ENCODE measurements around the gene KIF1A. TPM values are rescaled to one million over a fixed set of nuclear protein-coding genes. Genes with fewer than 3 reads are reported as not detected.
A peak's percentile ranks its signal among the peaks of the same experiment; 100 is the strongest.

The KIF1A gene
- total RNA-seq = not detected
- 0.01 TPM for polyA plus RNA-seq (2013, experiment 1 of 2)
- 0.07 TPM for polyA plus RNA-seq (2013, experiment 2 of 2)
- total RNA-seq = 0 to 20.2 (median 0.23) reads per million in 172 experiments

- Histone ChIP-seq H3K36me3 (ENCODE audit: insufficient read depth, low read length) (no peaks in the 10 kb centered on the region), H3K4me3 (ENCODE audit: low read length) (no peak within 1 kb of the TSS), H3K27ac (ENCODE audit: low read depth in 1 of 2, low read length in 2 of 2) (no peak within 1 kb of the TSS), H3K9me3 (ENCODE audit: control insufficient read depth in 1 of 2, insufficient read depth in 1 of 2, low read length in 2 of 2) (peaks cover 0 to 35% of the 10 kb centered on the region in 2 experiments), H3K4me1 (ENCODE audit: insufficient read depth, low read length) (peaks cover 21% of the 10 kb centered on the region), H3K27me3 (ENCODE audit: control insufficient read depth in 1 of 2, insufficient read depth in 2 of 2, low read length in 2 of 2) (peaks cover 46 to 72% of the 10 kb centered on the region in 2 experiments)
- H3K4me3 Mint-ChIP-seq = peak within 1 kb of the TSS; percentile 48
- no peak within 1 kb of the TSS for H3K27ac Mint-ChIP-seq
- DNase-seq (peak in 1 of 14 experiments; percentile 15), ATAC-seq (ENCODE audit: poor library complexity) (no peak)
- H3K4me1 Mint-ChIP-seq (ENCODE audit: low read depth) = peaks cover 10% of the 10 kb centered on the region
- intact Hi-C loops (cut with DNase I, micrococcal nuclease) = no loop called here
- TF ChIP-seq CTCF (IDR thresholded peaks at IDR 0.05) = no peak
- no peaks in the 10 kb centered on the region for H3K9me3 Mint-ChIP-seq
- peaks cover 63% of the 10 kb centered on the region for H3K27me3 Mint-ChIP-seq
- CTCF ChIA-PET = no interaction called here
- H3K36me3 Mint-ChIP-seq (ENCODE audit: low read depth) = no peaks in the 10 kb centered on the region
- POLR2A ChIA-PET = no interaction called here
These were observed at the start of gene KIF1A for GRCh38 chr2:240819858-240820606. Gene KIF1A (minus strand): TSS chr2:240820219. CDS start chr2:240797752, 22,467 bp downstream.

GRCh38 chr2:240869109-240869955, 49.3 kb upstream of the KIF1A start:
- Mint-ChIP-seq H3K4me1 (ENCODE audit: low read depth) (no peaks in the 10 kb centered on the region), H3K9me3 (no peaks in the 10 kb centered on the region), H3K27me3 (peaks cover 13% of the 10 kb centered on the region), H3K36me3 (ENCODE audit: low read depth) (no peaks in the 10 kb centered on the region), H3K4me3 (no peak overlapping the region), H3K27ac (no peak overlapping the region)
- Histone ChIP-seq H3K27me3 (ENCODE audit: control insufficient read depth in 1 of 2, insufficient read depth in 2 of 2, low read length in 2 of 2) (no peaks in the 10 kb centered on the region), H3K27ac (ENCODE audit: low read depth in 1 of 2, low read length in 2 of 2) (no peak overlapping the region), H3K4me3 (ENCODE audit: low read length) (no peak overlapping the region), H3K4me1 (ENCODE audit: insufficient read depth, low read length) (no peaks in the 10 kb centered on the region), H3K36me3 (ENCODE audit: insufficient read depth, low read length) (no peaks in the 10 kb centered on the region), H3K9me3 (ENCODE audit: control insufficient read depth in 1 of 2, insufficient read depth in 1 of 2, low read length in 2 of 2) (no peaks in the 10 kb centered on the region)
- ATAC-seq (ENCODE audit: poor library complexity) (no peak), DNase-seq (no peak)
- no peak for TF ChIP-seq CTCF (IDR thresholded peaks at IDR 0.05)
- CTCF ChIA-PET = no interaction called here
- POLR2A ChIA-PET = no interaction called here
- intact Hi-C loops (cut with DNase I, micrococcal nuclease) = no loop called here

- ATAC-seq (ENCODE audit: poor library complexity) = no peak
- H3K36me3 ChIP-seq (ENCODE audit: insufficient read depth, low read length) = no peaks in the 10 kb centered on the region
- H3K4me3 Mint-ChIP-seq = no peak within 1 kb of the TSS
- POLR2A ChIA-PET = no interaction called here
- no peaks in the 10 kb centered on the region for H3K4me1 ChIP-seq (ENCODE audit: insufficient read depth, low read length)
- CTCF ChIA-PET = no interaction called here
- H3K27ac Mint-ChIP-seq = no peak within 1 kb of the TSS
- intact Hi-C loops (cut with DNase I, micrococcal nuclease) = no loop called here
- H3K27me3 ChIP-seq (ENCODE audit: control insufficient read depth in 1 of 2, insufficient read depth in 2 of 2, low read length in 2 of 2) = no peaks in the 10 kb centered on the region
- H3K9me3 ChIP-seq (ENCODE audit: control insufficient read depth in 1 of 2, insufficient read depth in 1 of 2, low read length in 2 of 2) = no peaks in the 10 kb centered on the region
- H3K36me3 Mint-ChIP-seq (ENCODE audit: low read depth) = no peaks in the 10 kb centered on the region
- no peaks in the 10 kb centered on the region for H3K9me3 Mint-ChIP-seq
- H3K4me3 ChIP-seq (ENCODE audit: low read length) = no peak within 1 kb of the TSS
- peaks cover 13% of the 10 kb centered on the region for H3K27me3 Mint-ChIP-seq
- H3K27ac ChIP-seq (ENCODE audit: low read depth in 1 of 2, low read length in 2 of 2) = no peak within 1 kb of the TSS
- DNase-seq = peak in 1 of 14 experiments; percentile 29
- no peak for TF ChIP-seq CTCF (IDR thresholded peaks at IDR 0.05)
- H3K4me1 Mint-ChIP-seq (ENCODE audit: low read depth) = no peaks in the 10 kb centered on the region
These were observed 48.5 kb upstream of the KIF1A start, which contains the start of gene AGXT for GRCh38 chr2:240868286-240869108. Gene AGXT (plus strand): TSS chr2:240868824. CDS start chr2:240868866, 42 bp downstream.
